PC-3 (cell line): Measurements from ENCODE around the gene FAM163A.

Source experiments
- EZH2 ChIP-seq: fragments of 300-600 bp; sonication (generic); IDR thresholded peaks from one replicate; pipeline ENCODE4 v1.6.1; 2017; ENCODE audit warnings: antibody characterized with exemption, mild to moderate bottlenecking, low read length; ENCODE audit not compliant: unreplicated experiment
- EZH2phosphoT487 ChIP-seq: fragments of 300-600 bp; sonication (generic); IDR thresholded peaks from 2 replicates; pipeline ENCODE4 v1.6.1; 2018; ENCODE audit warnings: mild to moderate bottlenecking, antibody characterized with exemption, low read length, borderline replicate concordance
- TF ChIP-seq, protein P1 (sequence below): fragments of 300-600 bp; sonication (generic); conservative IDR thresholded peaks from 2 replicates; pipeline ENCODE4 v1.5.1; 2017; ENCODE audit warnings: antibody characterized with exemption, low read depth, mild to moderate bottlenecking, low read length

DNA sequence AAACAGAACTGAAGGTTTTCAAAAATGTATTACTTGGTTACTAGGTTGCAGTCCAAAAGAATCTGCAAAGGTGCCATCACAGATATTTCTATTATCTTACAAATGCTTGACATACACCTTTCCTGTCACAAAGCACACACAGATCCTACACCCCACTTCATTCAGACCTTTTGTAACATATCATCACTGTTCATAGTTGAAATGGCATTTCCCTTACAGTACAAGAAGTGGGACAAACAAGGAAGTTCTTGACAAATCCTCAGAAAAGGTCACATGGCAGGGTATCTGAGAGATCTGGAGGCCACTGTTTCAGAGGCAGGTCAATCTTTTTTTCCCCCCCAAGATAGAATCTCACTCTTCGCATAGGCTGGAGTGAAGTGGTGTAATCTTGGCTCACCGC, 113.2 kb downstream of the FAM163A start:
- TF ChIP-seq, protein P1, sequence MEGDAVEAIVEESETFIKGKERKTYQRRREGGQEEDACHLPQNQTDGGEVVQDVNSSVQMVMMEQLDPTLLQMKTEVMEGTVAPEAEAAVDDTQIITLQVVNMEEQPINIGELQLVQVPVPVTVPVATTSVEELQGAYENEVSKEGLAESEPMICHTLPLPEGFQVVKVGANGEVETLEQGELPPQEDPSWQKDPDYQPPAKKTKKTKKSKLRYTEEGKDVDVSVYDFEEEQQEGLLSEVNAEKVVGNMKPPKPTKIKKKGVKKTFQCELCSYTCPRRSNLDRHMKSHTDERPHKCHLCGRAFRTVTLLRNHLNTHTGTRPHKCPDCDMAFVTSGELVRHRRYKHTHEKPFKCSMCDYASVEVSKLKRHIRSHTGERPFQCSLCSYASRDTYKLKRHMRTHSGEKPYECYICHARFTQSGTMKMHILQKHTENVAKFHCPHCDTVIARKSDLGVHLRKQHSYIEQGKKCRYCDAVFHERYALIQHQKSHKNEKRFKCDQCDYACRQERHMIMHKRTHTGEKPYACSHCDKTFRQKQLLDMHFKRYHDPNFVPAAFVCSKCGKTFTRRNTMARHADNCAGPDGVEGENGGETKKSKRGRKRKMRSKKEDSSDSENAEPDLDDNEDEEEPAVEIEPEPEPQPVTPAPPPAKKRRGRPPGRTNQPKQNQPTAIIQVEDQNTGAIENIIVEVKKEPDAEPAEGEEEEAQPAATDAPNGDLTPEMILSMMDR = no peak
- TF ChIP-seq EZH2phosphoT487 (no peak), EZH2 (no peak)
